Right atrium auricular region (tissue), 2 donors: Measurements from ENCODE around the gene MIEF2. TPM values are rescaled to one million over a fixed set of nuclear protein-coding genes. Genes with fewer than 3 reads are reported as not detected.
"Not testable (repeated sequence)": the region's sequence is repeated elsewhere in the genome, so short reads cannot be mapped to it uniquely, and the experiment has no call there.

Experiments
- DNase-seq: peaks from one replicate; pipeline ENCODE4 v3.0.0-alpha.2; 2019; ENCODE audit warnings: low spot score
- H3K27ac ChIP-seq, 2 donors: fragments of 200-600 bp; sonication (generic); 1 replicate in 1 of 2; 2 replicates in 1 of 2; pipeline ENCODE4 v1.5.1; 2016 to 2019
- H3K27me3 ChIP-seq, 2 donors: fragments of 200-600 bp; sonication (generic); one replicate each; pipeline versions ENCODE4 v1.5.1 to v1.6.0; 2017 to 2019
- H3K36me3 ChIP-seq: fragments of 200-600 bp; sonication (generic); one replicate; pipeline ENCODE4 v1.5.1; 2016
- H3K4me1 ChIP-seq, 2 donors: fragments of 200-600 bp; sonication (generic); one replicate each; pipeline versions ENCODE4 v1.5.1 to v1.6.0; 2017 to 2019
- H3K4me3 ChIP-seq, 2 donors: fragments of 200-600 bp; sonication (generic); 1 replicate in 1 of 2; 2 replicates in 1 of 2; pipeline ENCODE4 v1.5.1; 2017 to 2019; ENCODE audit warnings: mild to moderate bottlenecking in 1 of 2, moderate library complexity in 1 of 2
- H3K9me3 ChIP-seq, 2 donors: fragments of 200-600 bp; sonication (generic); one replicate each; pipeline ENCODE4 v1.5.1; 2019
- CTCF ChIP-seq, 2 donors: fragments of 200-600 bp; sonication (generic); IDR thresholded peaks; one replicate each; pipeline ENCODE4 v1.5.1; 2019; ENCODE audit warnings: antibody characterized with exemption in 2 of 2
- total RNA-seq, 2 donors: library from RNA; depleted of rRNA; stranded (reverse); fragments of >200 nt; gene quantifications; one replicate each; pipeline ENCODE4 v1.1.0, GENCODE V29; 2016

The MIEF2 gene
- total RNA-seq, result 10 to 100 TPM; 14.1 to 20.2 TPM

DNA sequence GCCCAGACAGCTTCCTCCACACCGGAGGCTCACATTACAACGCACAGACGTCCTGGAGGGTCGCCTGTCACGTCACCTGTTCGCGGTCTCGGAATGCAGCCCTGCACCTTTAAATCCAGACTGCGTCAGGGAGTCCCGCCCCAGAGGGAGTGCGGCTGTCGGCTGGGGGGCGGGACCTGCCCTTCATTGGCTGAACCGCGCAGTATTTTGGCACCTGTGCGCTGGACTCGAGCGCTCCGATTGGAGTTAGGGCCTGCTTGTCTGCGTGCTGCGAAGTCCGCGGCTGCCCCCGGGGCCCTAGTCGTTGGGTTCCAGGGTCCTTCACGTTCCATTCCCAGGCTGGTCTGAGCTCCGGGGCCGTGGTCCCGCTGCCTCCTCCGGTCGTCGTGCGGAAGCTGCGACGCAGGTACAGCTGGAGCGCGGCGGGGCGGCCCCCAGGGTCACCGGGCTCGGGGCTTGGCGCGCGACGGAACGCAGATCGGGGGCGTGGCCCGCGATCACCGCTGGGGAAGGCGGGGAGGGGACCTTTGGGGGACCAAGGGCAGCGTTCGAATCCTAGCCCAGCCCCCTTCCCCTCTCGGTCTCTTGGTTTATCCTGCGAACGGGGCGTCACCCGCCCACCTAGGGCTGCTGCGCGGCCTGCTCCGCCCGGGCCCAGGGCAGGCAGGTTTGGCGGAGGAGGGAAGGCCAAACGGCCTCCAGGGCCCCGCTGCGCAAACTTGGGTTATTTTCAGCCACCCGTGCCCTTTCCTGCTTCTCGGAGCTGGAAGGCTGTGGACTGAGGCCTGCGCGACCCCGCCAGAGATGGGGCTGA, at the start of gene MIEF2:
TSS of gene MIEF2 (plus strand) at position 331 of the 814 bp plus-strand sequence. CDS start 2,059 bp downstream, outside the sequence.
- Histone ChIP-seq H3K27ac (peak within 1 kb of the TSS; percentile 96 to 97), H3K36me3 (peaks cover 39% of the 10 kb centered on the region), H3K4me3 (peak within 1 kb of the TSS; percentile 80 to 90), H3K27me3 (no peaks in the 10 kb centered on the region), H3K9me3 (no peaks in the 10 kb centered on the region), H3K4me1 (peaks cover 0 to 56% of the 10 kb centered on the region in 2 donors)
- no peak for TF ChIP-seq CTCF (IDR thresholded peaks at IDR 0.05)
- DNase-seq, result peak; percentile 97

DNA sequence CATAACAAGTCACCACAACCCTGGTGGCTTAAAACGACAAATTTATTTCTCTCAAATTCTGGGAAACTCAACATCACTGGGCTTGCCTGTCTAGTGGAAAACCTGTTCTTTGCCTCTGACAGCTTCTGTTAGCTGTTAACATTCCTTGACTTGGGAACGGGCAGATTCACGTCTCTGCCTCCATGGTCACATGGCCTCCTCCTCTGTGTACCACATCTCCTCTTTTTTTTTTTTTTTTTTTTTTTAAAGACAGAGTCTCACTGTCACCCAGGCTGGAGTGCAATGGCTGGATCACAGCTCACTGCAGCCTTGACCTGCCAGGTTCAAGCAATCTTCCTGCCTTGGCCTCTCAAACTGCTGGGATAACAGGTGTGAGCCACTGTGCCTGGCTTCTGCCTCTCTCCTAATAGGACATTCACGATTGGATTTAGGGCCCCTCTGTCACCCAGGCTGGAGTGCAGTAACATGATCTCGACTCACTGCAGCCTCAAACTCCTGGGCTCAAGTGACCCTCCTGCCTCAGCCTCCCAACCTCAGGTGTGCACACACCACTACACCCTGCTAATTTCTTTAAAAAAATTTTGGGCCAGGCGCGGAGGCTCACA, 46.7 kb upstream of the MIEF2 start:
- no peaks in the 10 kb centered on the region for H3K27me3 ChIP-seq
- no peaks in the 10 kb centered on the region for H3K9me3 ChIP-seq
- H3K4me3 ChIP-seq, result no peak overlapping the region
- no peak overlapping the region for H3K27ac ChIP-seq
- peaks cover 24% of the 10 kb centered on the region for H3K36me3 ChIP-seq
- no peak for DNase-seq
- peaks cover 0 to 3% of the 10 kb centered on the region in 2 donors for H3K4me1 ChIP-seq
- no peak for TF ChIP-seq CTCF (IDR thresholded peaks at IDR 0.05)

DNA sequence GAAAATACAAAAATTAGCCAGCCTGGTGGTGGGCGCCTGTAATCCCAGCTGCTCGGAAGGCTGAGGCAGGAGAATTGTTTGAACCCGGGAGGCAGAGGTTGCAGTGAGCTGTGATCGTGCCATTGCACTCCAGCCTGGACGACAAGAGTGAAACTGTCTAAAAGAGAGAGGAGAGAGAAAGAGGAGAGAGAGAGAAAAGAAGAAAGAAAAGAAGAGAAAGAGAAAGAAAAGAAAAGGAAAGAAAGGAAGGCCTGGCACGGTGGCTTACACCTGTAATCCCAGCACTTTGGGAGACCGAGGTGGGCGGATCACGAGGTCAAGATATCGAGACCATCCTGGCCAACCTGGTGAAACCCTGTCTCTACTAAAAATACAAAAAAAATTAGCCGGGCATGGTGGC, 43.6 kb upstream of the MIEF2 start:
- not testable (repeated sequence) for H3K36me3 ChIP-seq, H3K4me3 ChIP-seq, H3K4me1 ChIP-seq, DNase-seq, H3K9me3 ChIP-seq, H3K27ac ChIP-seq, H3K27me3 ChIP-seq

- peak; percentile 91 to 97 for TF ChIP-seq CTCF (IDR thresholded peaks at IDR 0.05)
- H3K4me1 ChIP-seq, result peaks cover 0 to 10% of the 10 kb centered on the region in 2 donors
- peak; percentile 81 for DNase-seq
These were observed 42.9 kb upstream of the MIEF2 start for GRCh38 chr17:18217412-18218015.

GRCh38 chr17:18218756-18219415, 41.6 kb upstream of the MIEF2 start:
- no peaks in the 10 kb centered on the region for H3K36me3 ChIP-seq
- no peak for DNase-seq
- no peaks in the 10 kb centered on the region for H3K9me3 ChIP-seq
- no peak overlapping the region for H3K27ac ChIP-seq
- H3K4me1 ChIP-seq, result peaks cover 0 to 10% of the 10 kb centered on the region in 2 donors
- no peak overlapping the region for H3K4me3 ChIP-seq
- H3K27me3 ChIP-seq, result no peaks in the 10 kb centered on the region
- TF ChIP-seq CTCF (IDR thresholded peaks at IDR 0.05), result no peak

More at GRCh38 chr17:18217412-18218015, 42.9 kb upstream of the MIEF2 start:
- no peaks in the 10 kb centered on the region for H3K9me3 ChIP-seq
- no peak overlapping the region for H3K4me3 ChIP-seq
- H3K27ac ChIP-seq, result no peak overlapping the region
- H3K36me3 ChIP-seq, result no peaks in the 10 kb centered on the region
- no peaks in the 10 kb centered on the region for H3K27me3 ChIP-seq

DNA sequence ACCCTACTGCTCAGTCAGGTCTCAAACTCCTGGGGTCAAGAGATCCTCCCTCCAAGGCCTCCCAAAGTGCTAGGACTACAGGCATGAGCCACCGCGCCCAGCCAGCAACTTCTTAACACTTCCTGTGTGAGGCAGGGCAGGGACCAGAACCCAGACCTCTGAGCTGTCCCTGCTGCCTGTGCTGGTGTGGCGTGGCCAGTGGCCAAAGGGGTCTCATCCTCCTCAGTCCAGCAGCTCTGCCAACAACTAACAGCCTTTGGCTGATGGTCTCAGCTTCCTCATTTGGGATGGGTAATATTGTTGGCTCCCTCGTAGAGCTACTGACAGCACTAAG, 36.4 kb upstream of the MIEF2 start:
- Histone ChIP-seq H3K4me1 (peaks cover 0 to 26% of the 10 kb centered on the region in 2 donors), H3K36me3 (no peaks in the 10 kb centered on the region), H3K27ac (peak overlapping the region; percentile 51 to 73), H3K9me3 (no peaks in the 10 kb centered on the region), H3K4me3 (no peak overlapping the region), H3K27me3 (no peaks in the 10 kb centered on the region)
- DNase-seq, result no peak
- TF ChIP-seq CTCF (IDR thresholded peaks at IDR 0.05), result no peak
